KOPT-K1 (cell line): ENCODE data around the gene MYH9.

ENCODE experiments used
- H3K27ac ChIP-seq: fragments of 200-600 bp; sonication (generic); 2 replicates; pipeline ENCODE4 v1.5.1; 2016; ENCODE audit warnings: antibody characterized with exemption, mild to moderate bottlenecking, low read depth, low read length; ENCODE audit not compliant: poor library complexity, severe bottlenecking
- H3K36me3 ChIP-seq: fragments of 200-600 bp; sonication (generic); 2 replicates; pipeline ENCODE4 v1.5.1; 2017; ENCODE audit warnings: antibody characterized with exemption, mild to moderate bottlenecking, low read length, moderate library complexity; ENCODE audit not compliant: insufficient read depth
- H3K9me3 ChIP-seq: fragments of 200-600 bp; sonication (generic); 2 replicates; pipeline ENCODE4 v1.5.1; 2017; ENCODE audit warnings: antibody characterized with exemption, low read length, mild to moderate bottlenecking; ENCODE audit not compliant: insufficient read depth, poor library complexity, severe bottlenecking

MYH9 gene

GRCh38 chr22:36381513-36382128 lies 6.1 kb downstream of the MYH9 start:
- H3K36me3 ChIP-seq: peaks cover 32% of the 10 kb centered on the region
- H3K9me3 ChIP-seq: no peaks in the 10 kb centered on the region
- H3K27ac ChIP-seq: no peak overlapping the region

GRCh38 chr22:36379593-36380361 lies 8.0 kb downstream of the MYH9 start:
- Histone ChIP-seq H3K9me3 (no peaks in the 10 kb centered on the region), H3K27ac (peak overlapping the region; percentile 46), H3K36me3 (peaks cover 41% of the 10 kb centered on the region)

- no peaks in the 10 kb centered on the region for H3K9me3 ChIP-seq
- peaks cover 45% of the 10 kb centered on the region for H3K36me3 ChIP-seq
- H3K27ac ChIP-seq: peak overlapping the region; percentile 57
These were observed 8.9 kb downstream of the MYH9 start for GRCh38 chr22:36378869-36379217.

- Histone ChIP-seq H3K36me3 (peaks cover 44% of the 10 kb centered on the region), H3K9me3 (no peaks in the 10 kb centered on the region), H3K27ac (peak overlapping the region; percentile 57)
These were observed 9.5 kb downstream of the MYH9 start for GRCh38 chr22:36378080-36378868.

- H3K36me3 ChIP-seq: peaks cover 37% of the 10 kb centered on the region
- H3K9me3 ChIP-seq: no peaks in the 10 kb centered on the region
- H3K27ac ChIP-seq: peak overlapping the region; percentile 57
These were observed 10.6 kb downstream of the MYH9 start for GRCh38 chr22:36377022-36377631.

GRCh38 chr22:36376265-36376664 lies 11.5 kb downstream of the MYH9 start:
- peaks cover 30% of the 10 kb centered on the region for H3K36me3 ChIP-seq
- peak overlapping the region; percentile 57 for H3K27ac ChIP-seq
- H3K9me3 ChIP-seq: no peaks in the 10 kb centered on the region

GRCh38 chr22:36375071-36375980 lies 12.4 kb downstream of the MYH9 start:
- peak overlapping the region; percentile 29 for H3K27ac ChIP-seq
- peaks cover 25% of the 10 kb centered on the region for H3K36me3 ChIP-seq
- H3K9me3 ChIP-seq: no peaks in the 10 kb centered on the region

GRCh38 chr22:36374603-36375024 lies 13.2 kb downstream of the MYH9 start:
- Histone ChIP-seq H3K36me3 (peaks cover 23% of the 10 kb centered on the region), H3K27ac (peak overlapping the region; percentile 29), H3K9me3 (no peaks in the 10 kb centered on the region)

GRCh38 chr22:36373258-36373579 lies 14.5 kb downstream of the MYH9 start:
- H3K9me3 ChIP-seq: no peaks in the 10 kb centered on the region
- H3K27ac ChIP-seq: no peak overlapping the region

GRCh38 chr22:36371920-36372319 lies 15.8 kb downstream of the MYH9 start:
- no peak overlapping the region for H3K27ac ChIP-seq
- peaks cover 32% of the 10 kb centered on the region for H3K36me3 ChIP-seq
- no peaks in the 10 kb centered on the region for H3K9me3 ChIP-seq

More at GRCh38 chr22:36373258-36373579, 14.5 kb downstream of the MYH9 start:
- peaks cover 19% of the 10 kb centered on the region for H3K36me3 ChIP-seq

GRCh38 chr22:36369922-36370791 lies 17.6 kb downstream of the MYH9 start:
- Histone ChIP-seq H3K36me3 (peaks cover 33% of the 10 kb centered on the region), H3K9me3 (no peaks in the 10 kb centered on the region), H3K27ac (no peak overlapping the region)

- H3K36me3 ChIP-seq: peaks cover 26% of the 10 kb centered on the region
- H3K27ac ChIP-seq: peak overlapping the region; percentile 36
- no peaks in the 10 kb centered on the region for H3K9me3 ChIP-seq
These were observed 18.5 kb downstream of the MYH9 start for GRCh38 chr22:36369004-36369921.
